ELR (cell line): Measurements from ENCODE around the gene C22orf42.
"Not testable (repeated sequence)": the region's sequence is repeated elsewhere in the genome, so short reads cannot be mapped to it uniquely, and the experiment has no call there.

ENCODE experiments used
- DNase-seq: peaks from one replicate; pipeline ENCODE4 v3.0.0-alpha.2; 2015; ENCODE audit warnings: low read depth

The C22orf42 gene, protein sequence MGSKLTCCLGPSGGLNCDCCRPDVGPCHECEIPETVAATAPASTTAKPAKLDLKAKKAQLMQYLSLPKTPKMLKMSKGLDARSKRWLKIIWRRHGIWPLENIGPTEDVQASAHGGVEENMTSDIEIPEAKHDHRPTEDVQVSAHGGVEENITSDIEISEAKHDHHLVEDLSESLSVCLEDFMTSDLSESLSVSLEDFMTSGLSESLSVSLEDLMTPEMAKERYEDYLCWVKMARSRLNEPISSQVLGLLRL

DNA sequence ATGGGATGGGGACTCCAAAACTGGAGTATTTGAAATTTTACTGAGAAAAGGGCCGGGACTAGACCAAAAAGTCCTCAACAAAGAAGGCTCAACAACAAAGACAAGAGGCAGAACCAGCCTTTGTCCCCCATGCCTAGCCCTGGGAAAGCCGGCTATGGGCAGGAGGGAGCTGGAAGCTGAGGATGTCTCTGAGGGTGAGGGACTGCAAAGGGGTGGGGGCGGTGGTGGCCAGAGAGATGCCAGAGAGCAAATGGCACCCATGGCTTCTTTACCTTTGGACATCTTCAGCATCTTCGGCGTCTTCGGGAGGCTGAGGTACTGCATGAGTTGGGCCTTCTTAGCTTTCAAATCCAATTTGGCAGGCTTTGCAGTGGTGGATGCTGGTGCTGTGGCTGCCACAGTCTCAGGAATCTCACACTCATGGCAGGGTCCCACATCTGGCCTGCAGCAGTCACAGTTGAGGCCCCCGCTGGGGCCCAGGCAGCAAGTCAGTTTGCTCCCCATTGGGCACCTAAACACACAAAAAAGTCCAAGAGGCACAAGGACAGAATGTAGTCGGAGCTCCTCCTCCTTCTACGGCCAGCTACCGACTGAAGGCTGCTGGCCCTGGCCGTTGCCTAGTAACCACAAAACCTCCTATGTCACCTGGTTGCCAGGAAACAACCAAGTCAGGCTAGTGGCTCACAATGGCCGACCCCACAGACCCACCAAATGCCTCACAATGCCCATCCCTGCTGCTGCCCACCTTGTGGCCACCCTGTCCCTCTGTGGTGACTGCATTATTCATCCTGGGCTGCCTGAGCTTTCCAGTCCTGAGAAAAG lies at the start of gene C22orf42:
TSS of gene C22orf42 (minus strand) at position 592 of the 822 bp plus-strand sequence. CDS start at position 504, 88 bp downstream.
- no peak for DNase-seq

DNA sequence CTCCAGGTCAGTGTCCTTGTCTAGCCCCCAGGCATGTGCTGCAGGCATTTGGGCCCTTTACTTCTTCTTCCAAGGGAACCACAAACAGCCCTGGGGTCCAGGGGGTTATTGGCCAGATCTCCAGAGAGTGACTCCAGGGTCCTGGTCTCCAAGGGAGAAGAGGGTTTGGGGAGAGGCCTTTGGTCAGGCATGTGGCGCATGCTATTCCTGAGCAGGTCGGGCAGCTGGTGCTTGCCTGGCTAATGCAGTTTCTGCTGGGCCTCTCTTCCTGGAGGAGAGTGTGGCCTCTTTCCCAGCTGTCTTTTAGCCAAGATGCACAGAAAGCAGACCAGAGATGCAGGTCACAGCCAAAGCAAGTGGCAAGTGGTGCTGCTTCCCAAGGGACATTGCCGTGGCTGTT lies 49.6 kb upstream of the C22orf42 start:
- DNase-seq: no peak

DNA sequence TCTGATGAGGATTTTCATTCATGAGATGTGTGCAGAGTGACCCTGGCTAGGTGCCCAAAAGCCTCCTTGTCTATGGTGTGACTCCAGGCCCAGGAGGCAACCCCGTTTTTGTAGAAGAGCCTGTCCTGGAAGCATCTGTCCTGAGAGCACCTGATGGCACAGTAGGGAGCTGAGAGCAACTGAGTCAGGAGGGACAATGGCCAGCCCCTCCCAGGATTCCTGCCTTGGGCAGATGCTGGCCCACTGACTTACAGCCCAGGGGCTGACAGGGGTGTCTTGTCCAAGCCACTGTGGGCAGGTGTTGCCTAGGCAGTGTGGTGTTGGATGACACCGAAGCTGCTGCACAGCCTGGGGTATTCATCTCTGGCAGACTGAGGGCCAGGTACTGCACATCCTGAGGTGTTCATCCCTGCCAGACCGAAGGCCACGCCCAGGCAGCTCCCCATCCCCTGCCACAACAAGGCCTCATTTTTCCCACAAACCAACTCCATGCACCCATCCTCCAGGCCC lies 48.9 kb upstream of the C22orf42 start:
- no peak for DNase-seq

DNA sequence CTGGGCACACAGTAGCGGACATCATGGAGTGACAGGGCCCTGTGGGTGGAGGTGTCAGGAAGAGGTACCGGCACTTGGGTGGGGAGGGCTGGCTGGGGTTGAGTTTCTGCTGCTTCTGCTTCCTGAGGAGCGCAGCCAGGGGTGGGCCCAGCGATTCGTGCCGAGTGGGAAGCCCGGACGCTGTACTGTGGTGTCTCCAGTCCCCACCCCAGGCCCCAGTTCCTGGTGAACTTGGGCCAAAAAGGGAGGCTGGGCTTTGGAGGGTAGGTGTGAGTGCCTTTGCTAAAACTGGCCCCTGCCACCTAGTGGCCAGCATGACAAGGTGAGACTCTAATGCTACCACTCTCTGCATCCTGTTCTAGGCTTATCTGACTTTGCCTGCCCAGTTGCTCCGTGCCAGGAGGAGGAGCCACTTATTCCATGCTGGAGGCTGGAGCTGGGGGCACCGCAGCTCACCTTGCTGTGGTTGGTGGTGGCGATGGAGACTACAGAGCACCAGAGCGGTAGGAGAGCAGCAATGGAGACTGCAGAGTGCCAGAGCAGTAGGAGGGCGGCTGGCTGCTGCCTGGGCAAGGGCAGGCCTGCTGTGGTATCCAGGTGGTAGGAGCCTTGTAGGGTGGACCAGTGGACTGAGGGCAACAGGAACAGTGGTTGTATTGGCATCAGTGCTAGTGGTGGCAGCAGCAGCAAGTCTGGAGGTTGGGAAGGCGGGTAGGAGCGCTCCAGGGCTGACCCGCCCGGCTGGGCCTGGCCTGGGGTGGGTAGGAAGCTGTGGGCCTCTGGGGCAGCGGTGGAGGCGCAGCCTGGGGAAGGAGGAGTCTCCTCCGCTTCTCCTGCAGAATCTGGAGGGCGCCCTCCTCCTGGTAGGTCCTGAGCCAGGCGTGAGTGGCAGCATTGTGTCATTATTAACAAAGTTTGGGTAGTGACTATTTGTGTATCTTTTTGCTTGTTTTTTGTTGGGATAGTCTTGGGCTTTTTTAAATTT lies 48.0 kb upstream of the C22orf42 start:
- peak; percentile 44 for DNase-seq

DNA sequence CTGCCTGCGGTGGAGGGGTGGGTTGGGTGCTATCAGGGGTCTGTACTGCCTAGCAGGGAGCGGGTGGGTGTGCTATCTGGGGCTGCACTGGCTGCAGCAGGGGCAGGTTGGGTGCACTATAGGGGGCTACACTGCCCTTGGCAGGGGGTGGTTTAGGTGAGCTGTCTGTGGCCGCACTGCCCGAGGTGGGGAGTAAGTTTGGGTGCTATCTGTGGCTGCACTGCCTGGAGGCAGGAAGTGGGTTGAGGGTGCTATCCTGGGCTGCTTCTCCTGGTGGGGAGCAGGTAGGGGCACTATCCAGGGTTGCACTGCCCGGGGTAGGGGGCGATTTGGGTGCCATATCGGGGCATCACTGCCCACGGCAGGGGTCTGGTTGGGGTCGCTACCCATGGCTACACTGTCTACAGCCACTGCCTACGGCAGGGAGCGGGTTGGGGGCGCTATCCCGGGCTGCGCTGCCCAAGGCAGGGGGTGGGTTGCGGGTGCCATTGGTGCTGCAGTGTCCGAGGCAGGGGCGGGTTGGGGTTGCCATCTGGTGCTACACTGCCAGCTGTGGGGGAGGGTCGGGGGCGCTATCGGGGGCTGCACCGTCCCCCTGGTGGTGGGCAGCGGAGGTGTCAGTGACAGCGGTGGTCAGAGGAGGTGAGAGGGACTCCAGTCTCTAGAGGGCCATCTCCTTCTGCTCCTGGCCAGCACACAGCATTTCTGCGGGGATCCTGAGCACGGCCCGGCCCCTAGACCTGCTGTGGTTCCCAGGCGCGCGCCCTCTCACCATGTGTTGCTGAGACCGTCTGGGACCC lies 47.1 kb upstream of the C22orf42 start:
- no peak for DNase-seq

DNA sequence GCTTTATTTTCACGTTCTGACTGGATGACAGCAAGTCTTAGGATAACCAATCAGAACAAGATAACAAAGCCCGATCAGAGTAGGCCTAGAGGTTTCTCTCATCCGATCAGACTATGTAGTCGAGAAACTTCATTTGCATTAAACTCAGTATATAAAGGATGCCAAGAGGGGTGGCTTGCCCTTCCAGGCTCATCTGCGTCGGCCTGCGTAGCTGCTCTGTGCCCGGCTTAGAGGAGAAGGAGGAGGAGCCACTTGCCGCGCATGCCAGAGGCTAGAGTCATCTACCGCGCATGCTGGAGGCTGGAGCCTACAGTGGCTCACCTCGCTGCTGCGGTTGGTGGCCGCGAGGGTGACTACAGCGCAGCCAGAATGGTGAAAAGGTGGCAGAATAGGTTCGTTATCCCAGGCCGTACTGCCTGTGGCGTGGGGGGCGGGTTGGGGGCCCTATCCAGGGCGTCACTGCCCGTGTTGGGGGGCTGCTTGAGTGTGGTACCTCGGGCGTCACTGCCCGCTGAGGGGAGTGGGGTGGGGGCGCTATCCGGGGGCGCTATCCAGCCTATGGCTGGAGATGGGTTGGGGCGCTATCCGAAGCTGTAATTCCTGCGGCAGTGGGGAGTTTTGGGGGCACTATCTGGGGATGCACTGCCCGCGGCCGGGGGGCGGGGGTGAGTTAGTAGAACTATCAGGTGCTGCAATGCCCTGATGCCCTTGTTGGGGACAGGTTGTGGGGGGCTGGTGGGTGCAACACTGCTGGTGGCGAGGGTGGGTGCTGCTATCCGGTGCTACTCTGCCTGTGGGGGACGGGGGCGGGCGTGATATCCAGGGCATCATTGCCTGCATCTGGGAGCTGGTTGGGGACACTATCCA lies 46.0 kb upstream of the C22orf42 start, which contains the start of gene RFPL2:
TSS of gene RFPL2 (minus strand) at position 218 of the 867 bp plus-strand sequence. CDS start 2,622 bp downstream, outside the sequence.
- DNase-seq: peak; percentile 58

DNA sequence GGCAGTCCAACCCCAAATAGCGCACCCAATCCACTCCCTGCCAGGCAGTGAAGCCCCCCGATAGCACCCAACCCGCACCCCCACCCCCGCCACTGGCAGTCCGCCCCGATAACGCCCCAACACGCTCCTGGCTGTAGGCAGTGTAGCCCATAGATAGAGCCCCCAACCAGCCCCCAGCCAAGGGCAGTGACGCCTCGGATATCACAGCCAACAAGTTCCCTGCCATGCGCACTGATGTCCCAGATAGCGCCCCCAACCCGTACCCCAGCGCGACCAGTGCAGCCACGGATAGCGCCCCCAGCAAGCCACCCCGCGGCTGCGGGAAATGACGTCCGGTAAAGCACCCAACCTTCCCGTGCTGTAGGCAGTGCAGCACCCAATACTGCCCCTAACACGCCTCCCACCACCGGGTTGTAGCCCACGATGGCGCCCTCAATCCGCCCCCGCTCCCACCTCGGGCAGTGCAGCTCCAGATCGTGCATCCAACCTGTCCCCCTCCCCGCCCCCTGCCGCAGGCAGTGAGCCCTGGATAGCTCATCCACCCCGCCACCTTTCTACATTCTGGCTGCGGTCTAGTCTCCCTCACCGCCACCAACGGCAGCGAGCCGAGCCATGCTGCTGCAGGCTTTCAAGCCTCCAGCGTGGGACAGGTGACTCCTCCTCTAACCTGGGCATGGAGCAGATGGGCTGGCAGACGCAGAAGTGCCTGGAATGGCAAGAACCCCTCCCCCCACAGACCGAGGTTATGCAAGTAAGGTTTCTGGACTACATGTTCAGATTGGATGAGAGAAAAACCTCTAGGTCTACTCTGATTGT lies 45.1 kb upstream of the C22orf42 start:
- no peak for DNase-seq

DNA sequence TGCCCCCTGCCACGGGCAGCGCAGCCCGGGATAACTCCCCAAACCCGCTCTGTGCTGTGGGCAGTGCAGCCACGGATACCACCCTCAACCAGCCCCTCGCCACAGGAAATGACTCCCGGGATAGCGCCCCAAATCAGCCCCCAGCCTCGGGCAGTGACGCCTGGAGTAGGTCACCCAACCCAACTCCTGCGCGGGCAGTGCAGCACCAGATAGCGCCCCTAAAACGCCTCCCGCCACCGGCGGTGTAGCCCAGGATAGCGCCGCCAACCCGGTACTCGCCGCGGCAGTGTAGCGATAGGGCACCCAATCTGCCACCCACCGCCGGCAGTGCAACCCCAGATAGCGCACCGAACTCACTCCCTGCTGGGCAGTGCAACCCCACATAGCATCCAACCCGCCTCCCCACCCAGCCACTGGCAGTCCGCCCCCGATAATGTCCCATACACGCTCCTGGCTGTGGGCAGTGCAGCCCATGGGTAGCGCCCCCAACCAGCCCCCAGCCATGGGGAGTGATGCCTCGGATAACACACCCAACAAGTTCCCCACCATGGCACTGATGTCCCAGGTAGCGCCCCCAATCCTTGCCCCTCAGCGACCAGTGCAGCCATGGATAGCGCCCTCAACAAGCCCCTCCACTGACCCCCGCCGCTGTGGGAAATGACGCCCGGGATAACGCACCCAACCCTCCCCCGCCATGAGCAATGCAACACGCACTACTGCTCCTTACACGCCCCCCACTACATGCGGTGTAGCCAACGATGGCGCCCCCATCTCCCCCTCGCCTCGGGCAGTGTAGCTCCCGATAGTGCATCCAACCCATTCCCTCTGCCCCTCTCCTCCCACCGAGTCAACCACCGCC lies 44.3 kb upstream of the C22orf42 start:
- DNase-seq: no peak

DNA sequence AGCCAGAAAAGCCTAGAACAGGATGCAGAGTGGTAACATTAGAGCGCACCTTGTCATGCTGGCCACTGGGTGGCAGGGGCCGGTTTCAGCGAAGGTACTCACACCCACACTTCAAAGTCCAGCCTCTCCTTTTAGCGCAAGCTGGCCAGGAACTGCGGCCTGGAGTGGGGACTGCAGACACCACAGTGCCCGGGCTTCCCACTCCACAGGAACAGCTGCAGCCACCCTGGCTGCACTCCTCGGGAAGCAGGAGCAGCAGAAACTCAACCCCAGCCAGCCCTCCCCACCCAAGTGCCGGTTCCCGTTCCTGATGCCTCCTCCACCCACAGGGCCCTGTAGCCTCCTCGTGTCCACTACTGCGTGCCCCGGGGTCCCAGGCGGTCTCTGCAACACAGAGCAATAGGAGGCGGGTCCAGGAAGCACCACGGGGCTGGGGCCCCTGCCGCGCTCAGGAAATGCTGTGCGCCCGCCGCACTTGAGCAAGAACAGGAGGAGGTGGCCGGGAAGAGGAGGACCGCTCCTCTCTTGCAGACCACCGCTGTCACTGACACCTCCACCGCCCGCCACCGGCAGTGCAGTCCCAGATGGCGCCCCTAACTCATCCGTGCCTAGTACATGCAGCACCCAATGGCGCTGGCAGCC lies 43.6 kb upstream of the C22orf42 start:
- peak; percentile 58 for DNase-seq

DNA sequence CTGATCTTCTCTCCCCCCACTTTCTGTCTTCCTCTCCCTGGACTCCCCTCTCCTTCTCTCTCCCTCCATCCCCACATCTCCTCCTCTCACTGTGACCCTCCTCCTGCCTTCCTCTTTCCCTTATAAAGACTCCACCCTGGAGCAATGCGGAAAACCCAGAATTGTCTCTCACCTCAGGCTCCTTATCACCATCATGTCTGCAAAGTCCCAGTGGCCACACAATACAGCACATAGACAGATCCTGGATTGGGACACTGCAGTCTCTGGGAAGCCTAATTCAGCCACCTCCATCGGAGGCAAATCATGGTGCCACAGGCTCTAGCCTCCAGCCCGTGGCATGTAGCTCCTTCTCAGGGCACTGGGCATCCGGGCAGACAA lies 43.0 kb upstream of the C22orf42 start:
- DNase-seq: no peak

DNA sequence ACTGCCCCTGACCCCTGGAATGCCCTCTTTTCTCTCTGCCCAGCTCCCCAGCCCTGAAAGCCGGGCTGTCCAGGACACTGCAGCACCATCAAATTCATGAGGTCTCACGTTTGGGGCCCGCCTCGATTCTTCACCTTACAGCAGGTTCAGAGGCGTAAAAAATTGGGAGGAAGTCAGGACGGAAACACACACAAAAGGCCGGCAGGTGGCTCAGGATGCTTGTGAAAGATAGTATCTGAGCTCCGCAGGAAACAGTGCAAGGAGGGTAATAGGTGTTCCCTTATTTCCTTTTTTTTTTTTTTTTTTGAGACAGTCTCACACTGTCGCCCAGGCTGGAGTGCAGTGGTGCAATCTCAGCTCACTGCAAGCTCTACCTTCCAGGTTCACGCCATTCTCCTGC lies 41.6 kb upstream of the C22orf42 start:
- no peak for DNase-seq

DNA sequence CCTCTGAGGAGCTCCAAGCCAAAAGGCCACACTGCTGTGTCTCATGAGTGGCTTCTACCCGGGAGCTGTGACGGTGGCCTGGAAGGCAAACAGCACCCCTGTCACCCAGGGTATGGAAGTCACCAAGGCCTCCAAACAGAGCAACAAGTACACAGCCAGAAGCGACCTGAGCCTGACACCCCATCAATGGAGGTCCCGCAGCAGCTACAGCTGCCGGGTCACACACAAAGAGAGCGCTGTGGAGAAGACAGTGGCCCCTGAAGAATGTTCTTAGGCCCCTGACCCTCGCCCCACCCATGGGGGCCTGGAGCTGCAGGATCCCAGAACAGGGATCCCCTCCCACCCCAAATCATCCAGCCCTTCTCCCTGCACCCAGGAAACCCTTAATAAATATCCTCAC lies 40.9 kb upstream of the C22orf42 start:
- DNase-seq: no peak

DNA sequence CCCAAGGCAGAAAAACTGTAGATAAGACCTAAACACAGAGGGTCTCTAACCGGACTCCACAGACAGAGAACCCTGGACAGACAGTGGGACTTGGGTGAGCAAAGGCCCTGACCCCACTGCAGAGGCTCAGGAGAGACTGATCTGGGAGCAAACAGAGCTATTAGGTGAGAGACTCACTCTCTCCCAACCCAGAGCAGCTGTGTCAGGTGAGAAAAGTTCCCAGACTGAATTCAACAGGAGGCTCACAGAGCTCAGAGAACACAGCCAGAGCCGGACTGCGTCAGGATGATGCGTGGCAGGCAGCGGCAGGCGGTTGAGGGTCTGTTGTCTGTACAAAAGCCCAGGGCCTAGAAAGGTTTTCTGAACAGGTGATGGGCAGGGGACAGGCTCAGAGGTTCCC lies 40.2 kb upstream of the C22orf42 start:
- no peak for DNase-seq

DNA sequence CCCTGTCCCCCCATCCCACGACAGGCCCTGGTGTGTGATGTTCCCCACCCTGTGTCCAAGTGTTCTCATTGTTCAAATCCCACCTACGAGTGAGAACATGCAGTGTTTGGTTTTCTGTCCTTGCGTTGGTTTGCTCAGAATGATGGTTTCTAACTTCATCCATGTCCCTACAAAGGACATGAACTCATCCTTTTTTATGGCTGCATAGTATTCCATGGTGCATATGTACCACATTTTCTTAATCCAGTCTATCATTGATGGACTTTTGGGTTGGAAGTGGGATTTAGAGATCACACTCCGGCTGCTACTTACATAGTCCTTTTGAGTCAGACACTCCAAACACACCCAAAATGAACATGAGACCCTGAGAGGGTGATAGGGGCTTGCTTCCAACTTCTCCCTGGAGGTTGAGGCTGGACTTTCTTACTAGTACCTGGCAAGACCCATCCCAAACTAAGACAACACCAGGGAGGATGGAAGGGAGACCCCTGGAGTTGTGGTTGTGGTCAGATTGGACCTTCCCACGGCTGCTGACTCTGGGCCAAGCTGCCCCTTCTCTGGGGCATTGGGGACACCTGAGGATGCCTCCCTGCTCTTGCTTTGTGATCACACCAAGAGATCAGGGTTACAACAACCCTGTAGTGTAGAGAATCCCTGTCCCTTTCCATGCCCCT lies 38.6 kb upstream of the C22orf42 start:
- not testable (repeated sequence) for DNase-seq

DNA sequence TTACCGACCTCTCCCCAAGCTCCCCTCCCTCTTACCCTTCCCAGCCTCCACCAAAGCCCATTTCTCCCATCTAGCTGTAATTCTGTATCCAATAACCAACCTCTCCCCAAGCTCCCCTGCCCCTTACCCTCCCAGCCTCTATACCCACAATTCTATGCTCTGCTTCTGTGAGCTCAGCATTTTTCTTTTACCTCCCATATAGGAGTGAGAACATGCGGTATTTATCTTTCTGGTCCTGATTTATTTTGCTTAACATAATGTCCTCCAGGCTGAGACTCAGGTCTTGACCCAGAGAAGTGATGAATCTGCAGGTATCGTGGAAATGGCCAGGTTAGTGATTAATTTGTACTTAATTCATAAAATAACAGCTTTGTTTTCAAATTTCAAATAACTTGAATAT lies 36.8 kb upstream of the C22orf42 start:
- DNase-seq: not testable (repeated sequence)

DNA sequence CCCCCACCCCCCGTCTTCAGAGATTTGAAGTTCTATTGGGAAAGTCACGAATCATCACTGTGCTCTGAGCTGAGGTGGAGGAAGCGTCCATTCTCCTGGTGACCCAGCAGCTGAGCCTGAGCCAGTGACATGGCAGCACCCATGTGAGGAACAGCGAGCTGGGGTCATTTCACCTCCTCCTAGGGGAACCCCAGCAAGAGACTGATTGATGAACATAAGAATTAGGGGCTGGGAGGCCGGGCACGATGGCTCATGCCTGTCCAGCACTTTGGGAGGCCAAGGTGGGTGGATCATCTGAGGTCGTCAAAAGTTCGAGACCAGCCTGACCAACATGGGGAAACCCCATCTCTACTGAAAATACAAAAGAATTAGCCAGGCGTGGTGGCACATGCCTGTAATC lies 34.2 kb upstream of the C22orf42 start:
- DNase-seq: not testable (repeated sequence)

DNA sequence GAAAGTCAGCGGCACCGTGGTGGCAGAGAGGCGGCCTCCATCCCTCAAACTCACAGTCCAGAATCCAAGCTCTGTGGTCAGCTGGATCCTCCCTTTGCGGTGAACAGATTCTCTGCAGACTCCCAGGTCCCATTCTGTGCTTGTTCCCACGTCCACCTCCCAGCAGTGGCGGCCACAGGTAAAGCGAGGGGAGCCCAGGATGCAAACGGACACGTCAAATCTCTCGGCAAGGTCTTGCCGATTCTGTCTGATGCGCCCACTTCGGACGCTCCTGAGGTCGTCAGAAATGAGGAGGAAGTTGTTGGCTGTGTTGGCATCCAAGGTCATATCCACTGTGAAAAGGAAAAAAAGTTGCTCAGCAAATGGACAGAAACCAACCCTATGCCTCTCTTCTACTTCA lies 31.9 kb upstream of the C22orf42 start:
- not testable (repeated sequence) for DNase-seq
